Astrocyte of the spinal cord (primary cell): ENCODE measurements around the gene IL20RB.

Source experiments
- DNase-seq: peaks from one replicate; pipeline ENCODE4 v3.0.0; 2011; ENCODE audit warnings: low read depth, low spot score
- H3K4me3 ChIP-seq: 2 replicates; pipeline ENCODE4 v1.5.1; 2011; ENCODE audit warnings: low read depth, mild to moderate bottlenecking, low read length, moderate library complexity
- in situ Hi-C: cut with HindIII; loops from 2 replicates; pipeline ENCODE4 v1.10.0; 2017; ENCODE audit warnings: low sequenced_read_pairs
- TF ChIP-seq, protein P1 (sequence below): IDR thresholded peaks from 2 replicates; pipeline ENCODE4 v1.5.1; 2012; ENCODE audit warnings: low read depth, mild to moderate bottlenecking, low read length, inconsistent platforms

The IL20RB gene

DNA sequence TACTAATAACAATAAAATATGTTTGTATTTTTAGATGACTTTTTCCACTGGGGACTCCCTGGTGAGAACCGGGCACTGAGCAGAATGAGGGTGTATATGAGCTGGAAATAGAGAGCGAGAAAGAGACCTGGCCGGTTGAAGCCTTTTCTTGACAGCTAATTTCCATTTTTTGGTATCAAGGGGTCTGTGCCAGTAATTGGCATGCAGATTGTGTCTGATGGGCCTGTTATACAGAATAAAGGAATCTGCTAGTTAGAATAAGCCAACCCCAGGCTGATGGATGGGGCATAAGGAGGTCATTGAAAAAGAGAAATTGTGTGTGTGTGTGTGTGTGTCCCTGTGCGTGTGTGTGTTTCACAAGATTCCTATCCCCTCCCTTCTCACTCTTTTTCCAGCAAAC is 83.9 kb downstream of the IL20RB start:
- TF ChIP-seq, protein P1, sequence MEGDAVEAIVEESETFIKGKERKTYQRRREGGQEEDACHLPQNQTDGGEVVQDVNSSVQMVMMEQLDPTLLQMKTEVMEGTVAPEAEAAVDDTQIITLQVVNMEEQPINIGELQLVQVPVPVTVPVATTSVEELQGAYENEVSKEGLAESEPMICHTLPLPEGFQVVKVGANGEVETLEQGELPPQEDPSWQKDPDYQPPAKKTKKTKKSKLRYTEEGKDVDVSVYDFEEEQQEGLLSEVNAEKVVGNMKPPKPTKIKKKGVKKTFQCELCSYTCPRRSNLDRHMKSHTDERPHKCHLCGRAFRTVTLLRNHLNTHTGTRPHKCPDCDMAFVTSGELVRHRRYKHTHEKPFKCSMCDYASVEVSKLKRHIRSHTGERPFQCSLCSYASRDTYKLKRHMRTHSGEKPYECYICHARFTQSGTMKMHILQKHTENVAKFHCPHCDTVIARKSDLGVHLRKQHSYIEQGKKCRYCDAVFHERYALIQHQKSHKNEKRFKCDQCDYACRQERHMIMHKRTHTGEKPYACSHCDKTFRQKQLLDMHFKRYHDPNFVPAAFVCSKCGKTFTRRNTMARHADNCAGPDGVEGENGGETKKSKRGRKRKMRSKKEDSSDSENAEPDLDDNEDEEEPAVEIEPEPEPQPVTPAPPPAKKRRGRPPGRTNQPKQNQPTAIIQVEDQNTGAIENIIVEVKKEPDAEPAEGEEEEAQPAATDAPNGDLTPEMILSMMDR: no peak
- no peak overlapping the region for H3K4me3 ChIP-seq
- DNase-seq: no peak
- in situ Hi-C loops: no loop called here

DNA sequence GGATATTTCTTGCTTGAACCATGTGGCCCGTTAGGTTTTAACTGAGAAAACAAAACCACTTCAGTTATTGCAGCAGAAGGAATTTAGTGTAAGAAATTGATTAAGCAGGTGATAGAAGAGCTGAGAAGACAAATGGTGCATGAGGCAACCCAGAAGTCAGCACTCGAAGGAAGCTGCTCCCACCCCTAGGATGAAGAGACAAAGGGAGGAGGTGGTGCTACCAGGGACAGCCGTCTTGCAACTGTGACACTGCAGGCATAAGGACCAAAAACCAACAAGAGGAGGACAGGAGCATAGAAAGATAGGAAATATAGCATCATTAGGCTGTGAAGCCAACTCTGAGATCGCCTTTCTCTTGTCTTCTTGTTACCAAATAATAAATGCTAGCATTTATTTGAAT is 89.0 kb downstream of the IL20RB start:
- DNase-seq: no peak
- no peak overlapping the region for H3K4me3 ChIP-seq
- in situ Hi-C loops: no loop called here
- TF ChIP-seq, protein P1: no peak

DNA sequence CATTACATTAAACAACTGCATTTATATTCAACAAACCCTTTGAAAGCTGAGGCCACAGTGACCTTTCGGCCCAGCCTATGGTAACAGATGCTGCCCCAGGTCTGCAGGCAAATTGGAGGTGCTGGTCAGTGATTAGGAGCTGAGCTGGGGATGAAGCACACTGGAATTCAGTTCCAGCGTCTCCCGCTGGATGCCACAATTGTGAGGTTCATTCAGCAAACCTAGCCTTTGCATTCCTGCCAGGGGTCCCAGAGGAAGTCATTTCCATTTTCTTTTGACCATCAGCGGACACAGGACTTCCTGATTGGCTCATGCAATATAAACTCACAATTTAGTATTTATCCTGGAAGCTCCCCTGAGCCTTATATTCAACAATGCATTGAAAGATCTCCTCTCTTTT is 89.5 kb downstream of the IL20RB start:
- H3K4me3 ChIP-seq: no peak overlapping the region
- TF ChIP-seq, protein P1: no peak
- in situ Hi-C loops: no loop called here
- DNase-seq: no peak

DNA sequence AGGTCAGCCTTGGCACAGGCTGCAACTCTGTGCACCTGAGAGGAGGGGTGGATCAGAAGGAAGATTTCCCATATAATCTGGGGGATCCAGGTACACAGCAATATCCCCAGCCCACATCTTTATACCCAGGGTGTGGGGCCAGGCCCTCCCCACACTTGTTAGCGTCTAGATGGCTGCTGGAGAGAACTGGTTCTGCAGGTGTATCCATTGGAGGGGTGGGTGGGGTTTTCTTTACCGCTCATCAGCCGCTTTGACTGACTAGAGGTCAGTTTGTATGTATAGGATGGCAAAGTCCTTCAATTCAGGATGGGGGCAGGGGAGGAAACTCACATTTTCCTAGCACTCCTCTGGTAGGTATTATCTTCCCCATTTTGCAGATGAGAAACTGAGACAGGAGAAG is 92.5 kb downstream of the IL20RB start:
- in situ Hi-C loops: no loop called here
- no peak for DNase-seq
- TF ChIP-seq, protein P1: no peak
- H3K4me3 ChIP-seq: no peak overlapping the region

DNA sequence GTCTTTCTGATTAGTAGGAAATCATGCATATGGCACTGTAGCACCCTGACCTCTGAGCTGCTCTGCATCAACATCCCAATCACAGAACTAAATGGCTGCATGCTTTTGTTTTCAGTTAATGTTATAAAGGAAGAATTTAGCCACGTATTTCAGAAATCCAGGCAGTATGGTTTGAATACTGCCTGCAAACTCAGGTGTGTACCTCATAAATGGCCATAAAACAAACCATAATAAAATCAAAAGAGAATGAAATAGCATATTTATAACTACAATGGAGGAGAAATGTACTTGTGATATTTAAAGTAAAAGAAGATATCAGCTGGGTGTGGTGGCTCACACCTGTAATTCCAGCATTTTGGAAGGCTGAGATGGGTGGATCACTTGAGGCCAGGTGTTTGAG is 94.5 kb downstream of the IL20RB start:
- TF ChIP-seq, protein P1: no peak
- in situ Hi-C loops: no loop called here
- H3K4me3 ChIP-seq: no peak overlapping the region
- DNase-seq: no peak
